Adrenal gland (tissue), 5 donors: ENCODE results near the gene AGPAT4.

ENCODE experiments used
- CTCF ChIP-seq, 6 experiments: fragments of 450-650 bp in 4 of 6; fragments of 200-600 bp in 2 of 6; sonication (generic) in 1 of 6; IDR thresholded peaks; 1 replicate in 5 of 6; 2 replicates in 1 of 6; pipeline versions ENCODE4 v1.5.1 to v1.8.0; 2016 to 2021; ENCODE audit warnings: antibody characterized with exemption in 6 of 6, mild to moderate bottlenecking in 2 of 6, moderate library complexity in 1 of 6
- POLR2A ChIP-seq, 2 donors: fragments of 450-650 bp; IDR thresholded peaks; one replicate each; pipeline ENCODE4 v1.6.1; 2017; ENCODE audit warnings: antibody characterized with exemption in 2 of 2, mild to moderate bottlenecking in 2 of 2, moderate library complexity in 1 of 2
- donor health status: DM: no; HTN: no; CAD: no.

- TF ChIP-seq CTCF (IDR thresholded peaks at IDR 0.05) (no peak), POLR2A (IDR thresholded peaks at IDR 0.05) (no peak)
Observed at GRCh38 chr6:161305860-161306259, 32.0 kb upstream of the AGPAT4 start.
